ENCODE data around the gene TEX11.
"Not testable (repeated sequence)": the region's sequence is repeated elsewhere in the genome, so short reads cannot be mapped to it uniquely, and the experiment has no call there.

The TEX11 gene

GRCh38 chrX:70605352-70605751 is 303.2 kb downstream of the TEX11 start:
- no peak for DNase-seq (ENCODE audit: low read depth in 4 of 4, low spot score in 1 of 4)

DNA sequence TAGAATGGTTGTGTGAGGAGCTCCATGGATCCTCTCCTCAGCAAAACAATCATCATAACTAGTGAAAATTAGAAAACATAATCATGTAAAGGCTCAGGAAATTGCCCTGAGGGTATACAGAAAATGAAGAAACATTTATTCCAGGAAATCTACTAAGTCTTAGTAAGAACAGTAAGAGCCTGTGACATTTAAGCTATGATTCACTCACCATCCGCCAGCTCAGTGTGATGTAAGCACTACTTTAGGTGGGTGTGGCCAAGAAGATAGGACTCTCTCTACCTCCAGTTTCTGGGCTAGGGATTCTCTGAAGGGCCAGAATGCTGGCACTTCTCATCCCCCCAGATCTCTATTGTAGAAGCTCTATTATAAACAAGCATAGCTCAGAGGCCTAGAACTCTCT is 316.4 kb downstream of the TEX11 start:
- DNase-seq (ENCODE audit: low read depth in 4 of 4, low spot score in 1 of 4), result peak in 2 of 4 experiments; percentile 5 to 13

GRCh38 chrX:70587158-70587557 is 321.4 kb downstream of the TEX11 start:
- not testable (repeated sequence) for DNase-seq (ENCODE audit: low read depth in 4 of 4, low spot score in 1 of 4)

GRCh38 chrX:70577442-70577841 is 331.1 kb downstream of the TEX11 start:
- no peak for DNase-seq (ENCODE audit: low read depth in 4 of 4, low spot score in 1 of 4)

DNA sequence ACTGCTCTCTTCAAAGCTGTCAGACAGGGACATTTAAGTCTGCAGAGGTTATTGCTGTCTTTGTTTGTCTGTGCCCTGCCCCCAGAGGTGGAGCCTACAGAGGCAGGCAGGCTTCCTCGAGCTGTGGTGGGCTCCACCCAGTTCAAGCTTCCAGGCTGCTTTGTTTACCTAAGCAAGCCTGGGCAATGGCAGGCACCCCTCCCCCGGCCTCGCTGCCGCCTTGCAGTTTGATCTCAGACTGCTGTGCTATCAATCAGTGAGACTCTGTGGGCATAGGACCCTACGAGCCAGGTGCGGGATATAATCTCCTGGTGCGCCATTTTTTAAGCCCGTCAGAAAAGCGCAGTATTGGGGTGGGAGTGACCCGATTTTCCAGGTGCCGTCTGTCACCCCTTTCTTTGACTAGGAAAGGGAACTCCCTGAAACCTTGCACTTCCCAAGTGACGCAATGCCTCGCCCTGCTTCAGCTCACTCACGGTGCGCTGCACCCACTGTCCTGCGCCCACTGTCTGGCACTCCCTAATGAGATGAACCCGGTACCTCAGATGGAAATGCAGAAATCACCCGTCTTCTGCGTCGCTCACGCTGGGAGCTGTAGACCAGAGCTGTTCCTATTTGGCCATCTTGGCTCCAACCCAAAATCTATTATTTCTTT is 338.5 kb downstream of the TEX11 start:
- DNase-seq (ENCODE audit: low read depth in 4 of 4, low spot score in 1 of 4), result not testable (repeated sequence)

DNA sequence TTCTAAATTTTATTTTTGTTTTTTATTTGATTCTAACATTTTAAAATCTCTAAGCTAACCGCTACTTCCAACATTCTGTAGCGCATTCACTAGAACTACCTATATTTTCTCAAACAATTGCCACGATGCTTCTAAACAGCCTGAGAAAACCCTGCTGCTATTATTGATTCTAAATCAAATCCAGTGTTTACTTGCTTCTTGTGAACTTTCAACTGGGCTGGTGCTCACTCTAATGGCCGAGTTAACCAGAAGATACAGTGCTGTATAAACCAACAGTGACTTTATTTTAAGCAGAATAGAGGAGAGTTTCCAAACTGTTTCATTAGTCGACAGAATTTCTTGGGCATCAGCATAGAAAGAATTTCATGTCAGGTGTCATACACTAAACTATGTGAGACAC is 353.6 kb downstream of the TEX11 start:
- no peak for DNase-seq (ENCODE audit: low read depth in 4 of 4, low spot score in 1 of 4)

- DNase-seq (ENCODE audit: low read depth in 4 of 4, low spot score in 1 of 4), result no peak
Observed at GRCh38 chrX:70554523-70554922, 354.0 kb downstream of the TEX11 start.

DNA sequence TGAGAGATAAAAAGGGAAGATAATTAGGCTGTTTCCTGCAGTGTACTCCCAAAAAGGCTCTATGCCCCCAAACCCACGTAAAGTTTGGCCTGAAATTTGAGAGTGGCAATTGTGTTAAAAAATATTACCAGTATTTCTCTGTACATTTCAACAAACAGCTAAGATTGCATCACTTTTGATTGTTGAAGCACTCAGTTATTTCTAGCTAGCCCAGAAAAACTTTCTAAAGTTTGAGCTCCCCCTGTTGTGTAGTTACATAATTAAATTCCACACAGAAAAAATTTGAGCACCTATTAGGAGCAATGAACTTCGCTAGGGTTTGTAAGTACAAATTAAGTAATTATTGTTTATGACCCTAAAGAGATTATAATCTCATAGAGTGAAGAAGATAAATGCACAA is 354.4 kb downstream of the TEX11 start:
- no peak for DNase-seq (ENCODE audit: low read depth in 4 of 4, low spot score in 1 of 4)

GRCh38 chrX:70553516-70553915 is 355.0 kb downstream of the TEX11 start:
- DNase-seq (ENCODE audit: low read depth in 4 of 4, low spot score in 1 of 4), result no peak

GRCh38 chrX:70552130-70552704 is 356.3 kb downstream of the TEX11 start:
- DNase-seq (ENCODE audit: low read depth in 4 of 4, low spot score in 1 of 4), result no peak

- DNase-seq (ENCODE audit: low read depth in 4 of 4, low spot score in 1 of 4), result no peak
Observed at GRCh38 chrX:70549429-70549828, 359.1 kb downstream of the TEX11 start.

- no peak for DNase-seq (ENCODE audit: low read depth in 4 of 4, low spot score in 1 of 4)
Observed at GRCh38 chrX:70535198-70535597, 373.3 kb downstream of the TEX11 start.

DNA sequence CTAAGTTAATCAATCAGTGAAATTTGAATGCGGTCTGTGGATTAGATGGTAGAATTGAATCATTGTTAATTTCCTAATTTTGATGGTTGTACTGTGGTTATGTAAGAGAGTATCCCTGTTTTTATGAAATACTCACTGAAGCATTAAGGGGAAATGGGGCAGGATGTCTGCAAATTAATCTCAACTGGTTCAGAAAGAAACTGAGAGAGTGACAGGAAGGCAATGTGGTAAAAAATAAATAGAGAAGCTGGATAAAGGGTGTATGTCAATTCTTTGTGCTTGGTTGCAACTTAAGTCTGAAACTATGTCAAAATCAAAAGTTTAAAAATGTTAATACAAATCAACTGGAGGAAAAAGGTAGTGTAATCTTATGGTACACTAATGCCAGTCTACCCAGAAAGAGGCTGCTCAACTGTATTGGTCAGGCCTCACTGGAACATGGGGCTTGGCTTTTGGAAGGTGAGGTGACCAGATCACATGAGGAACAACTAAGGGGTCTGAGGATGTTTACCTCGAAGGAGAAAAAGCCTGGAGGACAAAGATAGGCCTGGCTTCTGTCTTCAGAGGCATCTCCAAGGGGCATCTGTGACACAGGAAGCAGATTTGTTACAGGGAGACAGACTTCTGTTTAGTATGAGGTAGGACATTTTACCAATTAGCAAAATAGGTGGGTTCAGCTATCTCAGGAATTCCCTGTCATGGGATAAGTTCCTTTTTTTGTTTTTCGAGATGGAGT is 380.7 kb downstream of the TEX11 start:
- DNase-seq (ENCODE audit: low read depth in 4 of 4, low spot score in 1 of 4), result no peak

GRCh38 chrX:70527053-70527452 is 381.5 kb downstream of the TEX11 start:
- DNase-seq (ENCODE audit: low read depth in 4 of 4, low spot score in 1 of 4), result no peak

DNA sequence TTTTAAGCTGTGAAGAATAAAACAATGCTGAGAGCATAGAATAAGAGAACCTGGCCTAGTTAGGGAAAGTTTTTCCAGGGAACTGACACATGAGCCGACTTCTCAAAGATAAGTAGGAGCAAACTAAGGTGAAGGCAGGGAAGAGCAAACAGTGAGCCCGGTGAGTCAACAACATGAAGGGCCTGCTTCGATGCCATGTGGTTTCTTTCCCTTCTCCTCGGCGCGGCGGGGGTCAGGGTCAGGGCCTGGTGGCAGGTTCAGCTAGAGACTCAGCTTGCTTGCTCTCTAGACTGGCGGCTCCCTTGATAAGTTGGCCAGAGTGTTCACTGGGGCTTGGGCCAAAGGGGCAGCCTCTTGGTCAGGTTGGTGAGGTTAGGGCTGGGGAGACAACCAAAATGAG is 382.8 kb downstream of the TEX11 start:
- DNase-seq (ENCODE audit: low read depth in 4 of 4, low spot score in 1 of 4), result no peak

GRCh38 chrX:70515692-70516091 is 392.8 kb downstream of the TEX11 start:
- not testable (repeated sequence) for DNase-seq (ENCODE audit: low read depth in 4 of 4, low spot score in 1 of 4)

DNA sequence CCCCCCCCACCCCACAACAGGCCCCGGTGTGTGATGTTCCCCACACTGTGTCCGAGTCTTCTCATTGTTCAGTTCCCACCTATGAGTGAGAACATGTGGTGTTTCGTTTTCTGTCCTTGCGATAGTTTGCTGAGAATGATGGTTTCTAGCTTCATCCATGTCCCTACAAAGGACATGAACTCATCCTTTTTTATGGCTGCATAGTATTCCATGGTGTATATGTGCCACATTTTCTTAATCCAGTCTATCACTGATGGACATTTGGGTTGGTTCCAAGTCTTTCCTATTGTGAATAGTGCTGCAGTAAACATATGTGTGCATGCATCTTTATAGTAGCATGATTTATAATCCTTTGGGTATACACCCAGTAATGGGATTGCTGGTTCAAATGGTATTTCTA is 393.2 kb downstream of the TEX11 start:
- not testable (repeated sequence) for DNase-seq (ENCODE audit: low read depth in 4 of 4, low spot score in 1 of 4)

DNA sequence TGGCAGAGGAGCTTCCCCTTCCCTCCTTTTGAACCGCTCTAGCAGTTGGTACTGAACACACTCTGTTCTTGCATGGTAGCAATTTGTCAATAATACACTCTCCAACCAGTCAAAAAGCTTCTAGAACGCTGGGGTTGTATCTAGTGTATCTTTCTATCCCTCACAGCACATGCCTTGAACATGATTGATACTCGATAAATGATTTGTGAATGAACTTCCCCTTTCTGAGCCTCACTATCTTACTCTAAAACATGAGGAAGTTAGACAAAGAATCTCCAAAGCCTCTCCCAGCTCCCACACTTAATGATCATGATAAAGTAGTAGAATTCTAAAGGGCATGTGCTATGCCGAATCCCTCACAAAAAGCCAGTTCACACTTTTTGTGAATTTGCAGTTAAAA is 399.4 kb downstream of the TEX11 start:
- no peak for DNase-seq (ENCODE audit: low read depth in 4 of 4, low spot score in 1 of 4)

DNA sequence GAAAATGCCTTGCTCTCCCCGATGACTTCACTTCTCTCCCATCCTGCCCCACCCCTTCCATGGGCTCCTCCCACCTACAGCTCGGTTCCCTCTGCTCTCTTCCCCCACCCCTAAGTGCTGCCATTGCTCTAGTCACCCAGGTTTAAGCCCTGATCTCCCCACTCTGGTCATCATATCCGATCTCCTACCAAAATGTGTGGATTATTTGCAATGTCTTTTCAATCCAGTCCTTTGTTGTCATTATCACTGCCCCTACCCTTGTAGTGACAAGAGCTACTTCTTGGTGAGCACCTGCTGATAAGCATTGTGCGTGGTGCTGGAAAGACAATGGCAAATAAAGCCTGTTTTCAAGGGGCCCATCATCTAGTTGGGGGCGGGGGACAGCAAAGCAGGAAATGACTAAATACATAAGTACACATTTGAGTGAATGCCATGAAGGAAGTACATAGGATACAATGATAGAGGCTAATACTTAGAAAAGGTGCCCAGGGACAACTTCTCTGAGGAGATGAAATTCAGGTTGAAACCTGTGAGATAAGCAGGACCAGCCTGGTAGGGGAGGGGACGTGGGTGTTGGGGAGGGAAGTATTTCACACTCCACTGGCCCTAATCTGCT is 400.1 kb downstream of the TEX11 start:
- DNase-seq (ENCODE audit: low read depth in 4 of 4, low spot score in 1 of 4), result no peak

DNA sequence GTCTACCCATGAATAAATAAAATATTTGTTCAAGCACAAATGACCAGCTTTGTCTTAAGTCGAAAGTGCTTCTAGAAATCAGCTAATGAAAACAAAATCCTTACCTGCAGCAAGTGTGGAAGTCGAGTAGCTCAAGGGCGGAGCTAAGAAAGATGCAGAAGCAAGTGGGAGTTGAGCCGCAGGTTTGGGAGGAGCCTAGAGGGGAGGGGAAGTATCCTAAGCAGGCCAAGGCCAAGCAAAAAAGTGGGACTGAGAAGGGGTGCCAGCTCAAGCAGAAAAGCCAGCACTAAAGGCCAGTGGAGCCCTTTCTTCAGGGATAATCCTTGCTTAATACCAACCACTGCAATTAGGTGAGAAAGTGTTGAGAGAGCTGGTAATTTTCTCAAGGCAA is 403.1 kb downstream of the TEX11 start:
- DNase-seq (ENCODE audit: low read depth in 4 of 4, low spot score in 1 of 4), result no peak

DNA sequence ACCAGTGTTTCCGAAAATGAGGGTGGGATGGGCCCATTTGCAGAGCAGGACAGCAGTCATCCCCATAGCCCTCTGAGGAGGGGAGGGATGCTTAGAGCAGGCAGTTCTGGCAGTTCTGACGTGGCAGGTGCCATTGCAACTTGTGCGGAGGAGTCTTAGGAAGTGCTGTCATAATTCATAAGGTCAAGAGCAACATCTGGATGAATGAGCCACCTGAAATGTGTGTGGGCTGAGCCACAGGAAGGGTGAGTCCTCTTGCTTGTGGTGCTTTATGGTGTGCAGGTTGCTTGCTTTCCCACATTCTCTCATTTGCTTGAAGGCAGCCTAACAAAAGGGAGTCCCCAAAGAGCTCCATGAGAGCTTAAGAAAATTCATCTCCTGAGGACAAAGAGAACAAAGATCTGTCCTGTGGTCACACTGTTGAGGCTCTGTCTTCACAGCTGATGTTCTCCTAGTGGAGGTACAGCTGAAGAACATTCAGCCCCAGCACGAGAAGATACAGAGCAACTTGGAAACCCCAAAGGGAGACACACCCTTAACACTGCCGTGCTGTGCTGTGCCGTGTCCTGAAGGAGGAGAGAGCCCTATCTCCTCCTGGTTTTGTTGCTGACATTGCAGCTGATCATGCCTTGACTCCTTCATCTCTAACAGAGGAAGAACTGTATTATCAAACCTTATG is 403.6 kb downstream of the TEX11 start:
- peak in 1 of 4 experiments; percentile 7 for DNase-seq (ENCODE audit: low read depth in 4 of 4, low spot score in 1 of 4)

Data from stimulated activated CD4-positive, alpha-beta T cell treated with anti-CD3 and anti-CD28 coated beads, Interleukin-1b, Interleukin-23, amount 100 ng/mL, for 24 hours (primary cell).